PC-3 (cell line): ENCODE measurements around the gene RGS7.

ENCODE experiments used
- EZH2 ChIP-seq: fragments of 300-600 bp; sonication (generic); IDR thresholded peaks from one replicate; pipeline ENCODE4 v1.6.1; 2017; ENCODE audit warnings: antibody characterized with exemption, mild to moderate bottlenecking, low read length; ENCODE audit not compliant: unreplicated experiment
- TF ChIP-seq, protein P1 (sequence below): fragments of 300-600 bp; sonication (generic); conservative IDR thresholded peaks from 2 replicates; pipeline ENCODE4 v1.5.1; 2017; ENCODE audit warnings: antibody characterized with exemption, low read depth, mild to moderate bottlenecking, low read length

DNA sequence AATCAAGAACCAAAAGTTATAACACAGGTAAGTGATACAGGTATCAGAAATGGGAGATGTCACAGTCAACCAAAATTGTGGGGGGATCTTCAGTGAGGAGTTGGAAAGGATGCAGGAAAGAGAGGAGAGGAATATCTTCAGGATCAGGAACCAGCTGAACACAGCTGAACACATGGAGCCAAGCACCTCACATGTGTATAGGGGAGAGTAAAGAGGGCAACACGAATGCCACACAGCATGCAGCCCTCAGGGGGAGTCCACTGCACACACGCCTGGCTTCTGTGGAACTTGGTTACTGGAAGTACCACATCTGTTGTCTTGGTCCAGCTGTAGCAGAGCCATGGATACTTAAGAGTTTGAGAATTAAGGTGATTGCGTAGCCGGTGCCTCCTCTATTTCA, 218.8 kb downstream of the RGS7 start:
- TF ChIP-seq, protein P1, sequence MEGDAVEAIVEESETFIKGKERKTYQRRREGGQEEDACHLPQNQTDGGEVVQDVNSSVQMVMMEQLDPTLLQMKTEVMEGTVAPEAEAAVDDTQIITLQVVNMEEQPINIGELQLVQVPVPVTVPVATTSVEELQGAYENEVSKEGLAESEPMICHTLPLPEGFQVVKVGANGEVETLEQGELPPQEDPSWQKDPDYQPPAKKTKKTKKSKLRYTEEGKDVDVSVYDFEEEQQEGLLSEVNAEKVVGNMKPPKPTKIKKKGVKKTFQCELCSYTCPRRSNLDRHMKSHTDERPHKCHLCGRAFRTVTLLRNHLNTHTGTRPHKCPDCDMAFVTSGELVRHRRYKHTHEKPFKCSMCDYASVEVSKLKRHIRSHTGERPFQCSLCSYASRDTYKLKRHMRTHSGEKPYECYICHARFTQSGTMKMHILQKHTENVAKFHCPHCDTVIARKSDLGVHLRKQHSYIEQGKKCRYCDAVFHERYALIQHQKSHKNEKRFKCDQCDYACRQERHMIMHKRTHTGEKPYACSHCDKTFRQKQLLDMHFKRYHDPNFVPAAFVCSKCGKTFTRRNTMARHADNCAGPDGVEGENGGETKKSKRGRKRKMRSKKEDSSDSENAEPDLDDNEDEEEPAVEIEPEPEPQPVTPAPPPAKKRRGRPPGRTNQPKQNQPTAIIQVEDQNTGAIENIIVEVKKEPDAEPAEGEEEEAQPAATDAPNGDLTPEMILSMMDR = no peak
- no peak for TF ChIP-seq EZH2
